ENCODE data around the gene MAML2. TPM values are rescaled to one million over a fixed set of nuclear protein-coding genes. Genes with fewer than 3 reads are reported as not detected.

Gene MAML2
- total and polyA plus RNA-seq, 2 experiments from 2014 or later = 4.7 to 15.3 TPM

DNA sequence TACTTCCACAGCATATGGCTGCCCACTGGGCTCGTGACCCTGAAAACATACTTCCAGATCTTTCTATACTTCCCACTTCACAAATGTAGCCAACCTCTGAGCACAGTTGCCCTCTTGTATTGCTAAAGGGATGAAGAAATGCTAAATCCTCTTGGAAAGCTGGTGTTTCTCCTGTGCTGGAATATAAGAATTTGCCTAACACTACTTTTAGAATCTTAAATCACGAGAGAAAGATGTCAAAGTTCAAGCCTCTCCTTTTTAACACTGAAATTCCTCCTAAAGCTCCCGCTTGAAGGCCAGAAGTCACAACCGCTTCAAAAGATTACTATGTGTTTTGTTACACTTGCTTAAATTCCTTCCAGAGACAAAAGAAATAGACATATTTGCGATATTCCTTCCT, 21.9 kb downstream of the MAML2 start:
- Histone ChIP-seq H3K9me2 (replicated peaks; ENCODE audit: insufficient read depth) (no peaks in the 10 kb centered on the region), H3K27ac (no peak overlapping the region), H3K4me3 (no peak overlapping the region), H2AFZ (no peak overlapping the region), H3K27me3 (no peaks in the 10 kb centered on the region), H3K36me3 (replicated peaks; ENCODE audit: insufficient read depth, low read depth) (no peaks in the 10 kb centered on the region), H3K4me2 (no peak overlapping the region), H3K79me2 (peaks cover 97% of the 10 kb centered on the region), H3K9me3 (ENCODE audit: low read depth) (no peaks in the 10 kb centered on the region), H4K20me1 (ENCODE audit: insufficient read depth, poor library complexity, severe bottlenecking) (no peaks in the 10 kb centered on the region), H3K4me1 (ENCODE audit: insufficient read depth) (peaks cover 34% of the 10 kb centered on the region)
- 89% methylated on average over 5 of the region's 5 CpGs for WGBS (ENCODE audit: low lambda C conversion rate, missing lambda C conversion rate)
- TF ChIP-seq EZH2 (IDR thresholded peaks at IDR 0.05; ENCODE audit: borderline replicate concordance) (no peak), EZH2phosphoT487 (IDR thresholded peaks at IDR 0.05; ENCODE audit: low read depth, severe bottlenecking, unreplicated experiment) (no peak)
- TF ChIP-seq, protein P1, sequence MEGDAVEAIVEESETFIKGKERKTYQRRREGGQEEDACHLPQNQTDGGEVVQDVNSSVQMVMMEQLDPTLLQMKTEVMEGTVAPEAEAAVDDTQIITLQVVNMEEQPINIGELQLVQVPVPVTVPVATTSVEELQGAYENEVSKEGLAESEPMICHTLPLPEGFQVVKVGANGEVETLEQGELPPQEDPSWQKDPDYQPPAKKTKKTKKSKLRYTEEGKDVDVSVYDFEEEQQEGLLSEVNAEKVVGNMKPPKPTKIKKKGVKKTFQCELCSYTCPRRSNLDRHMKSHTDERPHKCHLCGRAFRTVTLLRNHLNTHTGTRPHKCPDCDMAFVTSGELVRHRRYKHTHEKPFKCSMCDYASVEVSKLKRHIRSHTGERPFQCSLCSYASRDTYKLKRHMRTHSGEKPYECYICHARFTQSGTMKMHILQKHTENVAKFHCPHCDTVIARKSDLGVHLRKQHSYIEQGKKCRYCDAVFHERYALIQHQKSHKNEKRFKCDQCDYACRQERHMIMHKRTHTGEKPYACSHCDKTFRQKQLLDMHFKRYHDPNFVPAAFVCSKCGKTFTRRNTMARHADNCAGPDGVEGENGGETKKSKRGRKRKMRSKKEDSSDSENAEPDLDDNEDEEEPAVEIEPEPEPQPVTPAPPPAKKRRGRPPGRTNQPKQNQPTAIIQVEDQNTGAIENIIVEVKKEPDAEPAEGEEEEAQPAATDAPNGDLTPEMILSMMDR (IDR thresholded peaks at IDR 0.05; ENCODE audit: poor library complexity) = no peak
- DNase-seq (ENCODE audit: low spot score) = no peak

DNA sequence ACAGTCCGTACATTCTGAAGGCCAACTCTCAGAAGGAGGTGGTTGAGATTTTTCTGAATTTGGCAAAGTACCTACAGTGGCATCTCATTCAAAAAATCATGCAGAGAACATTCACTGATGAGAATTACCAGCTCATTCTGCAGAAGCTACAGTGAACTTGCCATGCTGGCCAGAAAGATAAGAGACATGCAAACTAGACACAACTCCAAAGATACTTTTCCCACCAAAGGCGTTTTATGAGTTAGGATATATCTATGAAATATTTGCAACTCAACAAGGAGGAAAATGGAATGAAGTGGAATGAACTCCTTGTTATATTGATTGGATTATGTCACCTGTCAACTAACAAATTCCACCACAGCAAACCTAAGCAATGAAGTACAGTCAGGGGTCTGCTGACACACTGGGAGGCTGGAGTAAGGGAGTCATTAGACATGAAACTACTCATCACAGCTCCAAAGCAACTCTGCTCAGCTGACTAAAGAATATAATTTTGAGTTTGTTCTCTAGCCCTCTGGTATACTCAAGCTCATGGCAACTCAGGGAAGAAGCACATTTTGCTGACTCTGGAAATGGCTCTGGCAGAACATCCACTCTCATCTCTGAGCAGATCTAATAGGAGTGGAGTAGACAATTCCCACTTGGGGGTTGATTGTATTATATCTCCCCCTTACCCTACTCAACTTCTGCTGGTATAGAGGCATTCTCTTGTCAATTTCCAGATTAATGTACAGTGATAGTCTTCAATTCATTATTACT, 22.9 kb downstream of the MAML2 start:
- no peak overlapping the region for H3K27ac ChIP-seq
- no peaks in the 10 kb centered on the region for H3K36me3 ChIP-seq (replicated peaks; ENCODE audit: insufficient read depth, low read depth)
- DNase-seq (ENCODE audit: low spot score) = no peak
- no peak overlapping the region for H3K4me2 ChIP-seq
- H3K4me3 ChIP-seq = no peak overlapping the region
- H3K27me3 ChIP-seq = no peaks in the 10 kb centered on the region
- TF ChIP-seq EZH2phosphoT487 (IDR thresholded peaks at IDR 0.05; ENCODE audit: low read depth, severe bottlenecking, unreplicated experiment) (no peak), EZH2 (IDR thresholded peaks at IDR 0.05; ENCODE audit: borderline replicate concordance) (no peak)
- TF ChIP-seq, protein P1 (IDR thresholded peaks at IDR 0.05; ENCODE audit: poor library complexity) = no peak
- H4K20me1 ChIP-seq (ENCODE audit: insufficient read depth, poor library complexity, severe bottlenecking) = no peaks in the 10 kb centered on the region
- H3K9me3 ChIP-seq (ENCODE audit: low read depth) = no peaks in the 10 kb centered on the region
- no peaks in the 10 kb centered on the region for H3K9me2 ChIP-seq (replicated peaks; ENCODE audit: insufficient read depth)
- H3K4me1 ChIP-seq (ENCODE audit: insufficient read depth) = peaks cover 27% of the 10 kb centered on the region
- no peak overlapping the region for H2AFZ ChIP-seq
- 91% methylated on average over 2 of the region's 2 CpGs for WGBS (ENCODE audit: low lambda C conversion rate, missing lambda C conversion rate)
- peaks cover 97% of the 10 kb centered on the region for H3K79me2 ChIP-seq

DNA sequence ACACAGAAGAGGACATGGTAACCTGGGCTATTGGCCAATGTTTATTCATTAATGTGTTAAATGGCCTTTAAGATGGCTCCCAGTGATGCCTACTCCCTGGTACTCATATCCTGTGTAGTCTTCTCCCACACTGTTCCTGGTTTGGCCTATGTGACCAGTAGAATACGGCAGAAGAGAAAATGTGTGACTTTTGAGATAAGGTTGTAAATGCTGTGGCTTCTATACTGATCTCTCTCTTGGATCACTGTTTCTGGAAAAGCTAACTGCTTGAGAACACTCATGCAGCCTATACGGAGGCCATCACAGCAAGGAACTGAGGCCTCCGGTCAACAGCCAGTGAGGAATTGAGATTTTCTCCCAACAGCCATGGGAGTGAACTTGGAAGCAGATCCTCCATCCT, 24.1 kb downstream of the MAML2 start:
- H3K79me2 ChIP-seq = peaks cover 96% of the 10 kb centered on the region
- TF ChIP-seq EZH2 (IDR thresholded peaks at IDR 0.05; ENCODE audit: borderline replicate concordance) = no peak
- no peak for TF ChIP-seq EZH2phosphoT487 (IDR thresholded peaks at IDR 0.05; ENCODE audit: low read depth, severe bottlenecking, unreplicated experiment)
- TF ChIP-seq, protein P1 (IDR thresholded peaks at IDR 0.05; ENCODE audit: poor library complexity) = no peak
- H3K27me3 ChIP-seq = no peaks in the 10 kb centered on the region
- no peaks in the 10 kb centered on the region for H4K20me1 ChIP-seq (ENCODE audit: insufficient read depth, poor library complexity, severe bottlenecking)
- H2AFZ ChIP-seq = no peak overlapping the region
- DNase-seq (ENCODE audit: low spot score) = no peak
- no peak overlapping the region for H3K27ac ChIP-seq
- WGBS (ENCODE audit: low lambda C conversion rate, missing lambda C conversion rate) = 85% methylated on average over 3 of the region's 3 CpGs
- H3K4me3 ChIP-seq = no peak overlapping the region
- no peaks in the 10 kb centered on the region for H3K9me2 ChIP-seq (replicated peaks; ENCODE audit: insufficient read depth)
- peaks cover 28% of the 10 kb centered on the region for H3K4me1 ChIP-seq (ENCODE audit: insufficient read depth)
- H3K4me2 ChIP-seq = no peak overlapping the region
- H3K9me3 ChIP-seq (ENCODE audit: low read depth) = no peaks in the 10 kb centered on the region
- H3K36me3 ChIP-seq (replicated peaks; ENCODE audit: insufficient read depth, low read depth) = no peaks in the 10 kb centered on the region

Data from hepatocyte (in vitro differentiated cells).